ENCODE data around the gene RTP5. TPM values are rescaled to one million over a fixed set of nuclear protein-coding genes. Genes with fewer than 3 reads are reported as not detected.
"Not testable (repeated sequence)": the region's sequence is repeated elsewhere in the genome, so short reads cannot be mapped to it uniquely, and the experiment has no call there.

Gene RTP5
- total and polyA plus RNA-seq, 2 donors = 0.66 to 3.7 TPM

DNA sequence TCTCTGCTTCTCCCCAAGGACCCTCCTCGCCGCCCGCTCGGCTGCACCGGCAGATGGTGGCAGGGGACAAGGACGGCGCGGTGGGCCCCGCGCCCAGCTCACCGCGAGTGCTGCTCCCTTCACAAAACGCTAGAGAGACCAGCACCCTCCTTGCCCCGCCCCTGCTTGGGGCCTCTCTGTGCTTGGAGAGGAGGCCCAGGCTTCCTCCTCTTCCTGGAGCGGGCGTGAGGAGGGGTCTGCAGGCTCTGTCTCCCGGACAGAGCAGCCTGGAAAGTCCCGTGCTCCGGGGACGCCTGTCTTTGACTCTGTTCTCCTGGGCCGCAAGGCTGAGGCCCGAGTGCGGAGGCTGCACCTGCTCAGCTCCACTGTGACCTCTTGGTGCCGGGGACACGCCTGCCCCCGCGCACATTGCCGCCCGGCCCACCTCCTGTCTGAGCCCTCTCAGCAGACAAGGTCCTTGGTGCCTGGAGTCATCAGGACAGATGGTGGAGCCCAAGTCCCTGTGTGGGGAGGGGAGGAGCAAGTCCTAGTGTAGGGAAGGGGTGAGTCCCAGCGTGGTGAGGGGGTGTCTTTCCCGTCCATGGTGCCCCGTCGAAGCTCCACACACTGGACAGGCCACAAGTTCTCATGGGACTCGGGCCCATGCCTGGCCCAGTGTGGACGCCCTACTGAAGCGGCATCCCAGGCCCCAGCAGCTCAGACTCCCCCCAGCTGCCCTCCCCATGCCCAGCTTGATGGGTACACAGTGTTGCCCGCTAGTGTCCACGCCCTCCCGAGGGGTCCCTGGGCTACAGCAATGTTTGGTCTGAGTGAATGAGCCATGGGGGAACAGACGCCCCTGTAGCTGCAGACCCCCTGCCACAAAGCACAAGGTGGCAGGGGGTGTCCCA, 33.8 kb downstream of the RTP5 start:
- Histone ChIP-seq H3K4me1 (ENCODE audit: control insufficient read depth in 2 of 2, insufficient read depth in 2 of 2, low read length in 2 of 2) (peaks cover 2 to 8% of the 10 kb centered on the region in 2 donors), H3K27me3 (ENCODE audit: control insufficient read depth in 2 of 2, insufficient read depth in 1 of 2, low read length in 1 of 2) (no peaks in the 10 kb centered on the region), H3K27ac (ENCODE audit: low read depth in 1 of 2, low read length in 1 of 2) (no peak overlapping the region), H3K9me3 (ENCODE audit: control insufficient read depth in 2 of 2, insufficient read depth in 1 of 2, low read length in 1 of 2) (no peaks in the 10 kb centered on the region), H3K36me3 (ENCODE audit: control insufficient read depth in 2 of 2, insufficient read depth in 2 of 2, low read length in 1 of 2) (peaks cover 0 to 15% of the 10 kb centered on the region in 2 donors), H3K4me3 (ENCODE audit: low read length in 2 of 2) (no peak overlapping the region)
- 97% methylated on average over 40 of the region's 40 CpGs for WGBS
- DNase-seq (ENCODE audit: low read depth in 6 of 9, low spot score in 9 of 9) = no peak

DNA sequence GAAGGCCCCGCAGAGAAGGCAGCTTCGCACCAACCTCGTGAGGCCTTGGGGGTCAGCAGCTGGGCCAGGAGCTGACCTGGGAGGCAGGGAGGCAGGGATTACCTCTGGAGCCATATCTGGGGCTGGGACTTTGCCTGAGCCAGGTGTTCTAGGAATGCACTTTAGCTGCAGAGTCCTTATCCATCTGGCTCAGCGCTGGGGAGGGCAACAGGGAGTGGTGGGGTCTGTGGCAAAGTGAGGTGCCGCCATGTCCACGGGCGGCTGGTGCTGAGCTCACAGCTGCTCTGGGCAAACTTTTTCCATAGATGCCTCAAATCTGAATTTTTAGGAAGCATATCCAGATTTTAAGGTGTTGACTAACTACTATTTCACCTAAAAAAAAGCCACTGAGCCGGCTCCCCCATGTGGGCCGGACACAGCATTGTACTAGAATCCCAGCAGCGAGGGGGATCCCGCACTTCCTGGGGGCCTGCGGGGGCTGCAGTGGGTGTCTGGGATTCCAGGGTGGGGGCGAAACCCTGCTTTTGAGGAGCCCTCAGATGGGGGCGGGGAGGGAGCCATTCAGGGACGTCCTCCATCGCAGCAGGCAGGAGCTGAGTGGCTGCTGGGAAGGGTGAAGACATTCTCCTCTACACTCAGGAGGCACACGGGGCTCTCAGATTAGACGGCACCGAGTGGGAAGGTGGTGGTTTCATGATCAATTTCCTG, 34.6 kb downstream of the RTP5 start:
- Histone ChIP-seq H3K27ac (ENCODE audit: low read depth in 1 of 2, low read length in 1 of 2) (no peak overlapping the region), H3K4me1 (ENCODE audit: control insufficient read depth in 2 of 2, insufficient read depth in 2 of 2, low read length in 2 of 2) (peaks cover 2 to 6% of the 10 kb centered on the region in 2 donors), H3K36me3 (ENCODE audit: control insufficient read depth in 2 of 2, insufficient read depth in 2 of 2, low read length in 1 of 2) (peaks cover 0 to 8% of the 10 kb centered on the region in 2 donors), H3K27me3 (ENCODE audit: control insufficient read depth in 2 of 2, insufficient read depth in 1 of 2, low read length in 1 of 2) (no peaks in the 10 kb centered on the region), H3K9me3 (ENCODE audit: control insufficient read depth in 2 of 2, insufficient read depth in 1 of 2, low read length in 1 of 2) (no peaks in the 10 kb centered on the region), H3K4me3 (ENCODE audit: low read length in 2 of 2) (no peak overlapping the region)
- no peak for DNase-seq (ENCODE audit: low read depth in 6 of 9, low spot score in 9 of 9)
- 88% methylated on average over 19 of the region's 19 CpGs for WGBS

DNA sequence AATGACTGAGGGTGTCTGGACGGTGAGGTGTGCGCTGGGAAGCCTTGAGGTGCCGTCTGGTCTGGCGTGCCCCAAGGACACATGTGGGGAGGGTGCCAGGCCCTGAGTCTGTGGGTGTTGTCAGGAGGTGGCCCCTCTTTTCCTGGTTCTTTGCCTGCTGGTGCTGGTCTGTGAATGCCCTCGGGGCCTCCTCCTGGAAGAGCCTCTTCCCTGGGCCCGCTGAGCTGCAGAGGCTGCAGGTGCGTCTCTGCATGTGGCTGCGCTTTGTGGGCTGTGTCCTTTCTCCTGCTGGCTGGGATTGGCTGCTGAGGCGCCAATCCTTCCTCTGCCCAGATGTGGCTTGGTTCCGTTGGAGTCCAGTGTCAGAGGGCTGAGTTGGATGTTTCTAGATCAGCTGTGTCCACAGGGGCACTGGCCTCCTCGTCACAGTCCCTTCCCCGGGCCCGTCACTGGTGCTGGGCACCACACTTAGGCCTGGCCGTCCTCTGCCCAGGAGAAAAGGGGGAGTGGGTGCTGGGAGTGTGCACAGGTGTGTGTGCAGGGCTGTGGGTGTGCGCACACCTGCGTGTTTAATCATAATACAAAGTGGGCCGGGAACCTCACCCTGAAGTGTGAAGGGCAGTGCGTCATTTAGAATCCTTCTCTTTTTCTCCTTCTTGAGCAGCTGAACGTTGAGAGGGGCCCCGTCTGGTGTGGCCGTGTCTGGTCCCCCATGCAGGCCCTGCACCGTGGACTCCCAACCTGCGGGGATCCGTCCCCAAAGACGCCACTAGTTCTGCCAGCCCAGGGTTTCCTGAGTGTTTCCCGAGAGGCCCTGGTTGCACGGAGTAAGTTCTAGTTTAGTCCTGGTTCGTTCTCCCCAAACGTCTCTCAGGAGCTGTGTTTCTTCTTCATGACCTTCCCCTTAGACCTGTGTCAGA, 35.5 kb downstream of the RTP5 start:
- 93% methylated on average over 29 of the region's 29 CpGs for WGBS
- H3K4me3 ChIP-seq (ENCODE audit: low read length in 2 of 2) = no peak overlapping the region
- H3K27ac ChIP-seq (ENCODE audit: low read depth in 1 of 2, low read length in 1 of 2) = no peak overlapping the region
- peaks cover 0 to 7% of the 10 kb centered on the region in 2 donors for H3K36me3 ChIP-seq (ENCODE audit: control insufficient read depth in 2 of 2, insufficient read depth in 2 of 2, low read length in 1 of 2)
- peaks cover 2 to 5% of the 10 kb centered on the region in 2 donors for H3K4me1 ChIP-seq (ENCODE audit: control insufficient read depth in 2 of 2, insufficient read depth in 2 of 2, low read length in 2 of 2)
- no peak for DNase-seq (ENCODE audit: low read depth in 6 of 9, low spot score in 9 of 9)
- no peaks in the 10 kb centered on the region for H3K9me3 ChIP-seq (ENCODE audit: control insufficient read depth in 2 of 2, insufficient read depth in 1 of 2, low read length in 1 of 2)
- H3K27me3 ChIP-seq (ENCODE audit: control insufficient read depth in 2 of 2, insufficient read depth in 1 of 2, low read length in 1 of 2) = no peaks in the 10 kb centered on the region

DNA sequence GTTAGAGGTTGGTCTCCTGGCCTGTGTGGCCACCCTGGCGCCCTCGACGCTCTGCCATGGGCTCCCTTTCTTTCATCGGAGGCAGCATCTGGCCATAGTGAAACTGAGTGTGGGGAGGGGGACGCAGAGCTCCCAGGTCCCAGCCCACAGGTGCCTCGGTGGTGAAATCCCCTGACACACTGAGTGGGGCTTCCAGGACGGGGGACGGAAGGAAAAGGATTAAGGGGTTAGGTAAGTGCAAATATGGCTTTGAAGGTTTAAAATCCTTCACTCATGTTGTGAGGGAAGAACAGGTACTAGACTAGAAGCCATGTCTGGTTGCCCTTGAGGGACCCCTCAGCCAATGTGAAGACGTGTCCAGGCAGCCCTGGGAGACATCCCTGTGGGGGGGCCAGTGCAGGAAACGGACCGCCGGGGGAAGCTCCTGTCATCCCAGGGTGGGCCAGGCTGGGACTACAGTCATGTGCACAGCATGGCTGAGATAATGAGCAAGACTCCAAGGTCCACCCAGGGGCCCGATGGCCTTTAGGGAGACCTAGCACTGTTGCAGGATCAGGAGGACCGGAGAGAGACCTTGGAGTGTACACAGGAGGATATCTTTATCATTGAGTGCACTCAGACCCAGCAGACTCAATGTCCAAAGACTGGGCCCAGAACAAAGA, 36.3 kb downstream of the RTP5 start:
- H3K4me1 ChIP-seq (ENCODE audit: control insufficient read depth in 2 of 2, insufficient read depth in 2 of 2, low read length in 2 of 2) = peaks cover 0 to 2% of the 10 kb centered on the region in 2 donors
- no peaks in the 10 kb centered on the region for H3K9me3 ChIP-seq (ENCODE audit: control insufficient read depth in 2 of 2, insufficient read depth in 1 of 2, low read length in 1 of 2)
- DNase-seq (ENCODE audit: low read depth in 6 of 9, low spot score in 9 of 9) = no peak
- no peak overlapping the region for H3K27ac ChIP-seq (ENCODE audit: low read depth in 1 of 2, low read length in 1 of 2)
- H3K36me3 ChIP-seq (ENCODE audit: control insufficient read depth in 2 of 2, insufficient read depth in 2 of 2, low read length in 1 of 2) = peaks cover 0 to 13% of the 10 kb centered on the region in 2 donors
- WGBS = 93% methylated on average over 14 of the region's 14 CpGs
- no peaks in the 10 kb centered on the region for H3K27me3 ChIP-seq (ENCODE audit: control insufficient read depth in 2 of 2, insufficient read depth in 1 of 2, low read length in 1 of 2)
- no peak overlapping the region for H3K4me3 ChIP-seq (ENCODE audit: low read length in 2 of 2)

DNA sequence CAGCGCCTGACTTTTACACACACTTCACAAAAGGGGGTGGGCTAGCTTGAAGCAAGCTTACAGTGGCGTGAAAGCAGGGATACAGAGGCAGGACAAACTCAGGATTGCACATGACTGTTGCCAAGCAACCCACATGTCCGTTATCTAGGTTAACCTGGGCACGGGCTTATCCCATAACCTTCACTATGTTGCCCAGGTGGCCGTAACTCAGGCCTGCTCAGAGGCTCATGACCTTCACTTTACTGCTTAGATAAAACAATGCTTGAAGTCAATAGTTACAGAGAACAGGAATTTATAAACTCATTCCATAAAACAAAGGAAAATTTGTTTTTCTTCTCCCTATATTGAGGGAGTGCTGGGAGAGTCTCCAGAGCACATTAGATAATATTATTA, 36.8 kb downstream of the RTP5 start:
- H3K4me3 ChIP-seq (ENCODE audit: low read length in 2 of 2); H3K4me1 ChIP-seq (ENCODE audit: control insufficient read depth in 2 of 2, insufficient read depth in 2 of 2, low read length in 2 of 2); DNase-seq (ENCODE audit: low read depth in 6 of 9, low spot score in 9 of 9); H3K9me3 ChIP-seq (ENCODE audit: control insufficient read depth in 2 of 2, insufficient read depth in 1 of 2, low read length in 1 of 2); H3K27ac ChIP-seq (ENCODE audit: low read depth in 1 of 2, low read length in 1 of 2); H3K27me3 ChIP-seq (ENCODE audit: control insufficient read depth in 2 of 2, insufficient read depth in 1 of 2, low read length in 1 of 2): not testable (repeated sequence)
- WGBS = 99% methylated on average over 5 of the region's 5 CpGs
- peaks cover 0 to 18% of the 10 kb centered on the region in 2 donors for H3K36me3 ChIP-seq (ENCODE audit: control insufficient read depth in 2 of 2, insufficient read depth in 2 of 2, low read length in 1 of 2)

DNA sequence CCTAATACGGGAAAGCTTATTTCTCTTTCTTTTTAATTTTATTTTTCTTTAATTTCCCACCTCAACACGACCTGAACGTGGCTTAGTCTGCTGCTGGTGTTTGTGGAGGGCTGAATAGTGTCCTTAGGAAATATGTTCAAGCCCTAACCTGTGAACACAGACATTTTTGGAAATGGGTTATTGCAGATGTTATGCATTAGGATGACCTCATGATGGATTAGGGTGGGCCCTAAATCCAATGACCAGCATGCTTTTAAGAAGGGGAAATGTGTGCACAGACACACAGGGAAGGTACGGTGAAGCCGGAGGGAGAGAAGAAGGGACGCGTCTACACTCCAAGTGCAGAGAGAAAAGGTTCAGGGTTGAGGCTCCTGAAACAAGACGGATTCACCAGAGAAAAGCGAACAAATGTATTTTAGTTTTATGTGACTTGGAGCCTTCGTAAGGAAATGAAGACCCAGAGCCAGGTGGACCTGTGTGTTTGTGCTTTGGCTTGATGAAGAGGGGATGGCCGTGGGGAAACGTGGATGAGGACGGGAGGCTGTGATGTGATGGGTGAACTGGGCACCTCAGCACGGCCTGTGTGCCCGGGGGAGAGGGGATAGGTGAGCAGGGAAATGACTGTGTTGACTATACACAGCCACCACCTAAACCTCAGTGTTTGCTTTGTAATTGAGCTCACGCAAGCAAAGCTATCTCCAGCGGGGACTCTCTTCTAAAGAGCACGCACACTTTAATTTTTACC, 37.5 kb downstream of the RTP5 start:
- peaks cover 0 to 2% of the 10 kb centered on the region in 2 donors for H3K4me1 ChIP-seq (ENCODE audit: control insufficient read depth in 2 of 2, insufficient read depth in 2 of 2, low read length in 2 of 2)
- H3K4me3 ChIP-seq (ENCODE audit: low read length in 2 of 2) = no peak overlapping the region
- H3K9me3 ChIP-seq (ENCODE audit: control insufficient read depth in 2 of 2, insufficient read depth in 1 of 2, low read length in 1 of 2) = peaks cover 0 to 2% of the 10 kb centered on the region in 2 donors
- no peak overlapping the region for H3K27ac ChIP-seq (ENCODE audit: low read depth in 1 of 2, low read length in 1 of 2)
- no peaks in the 10 kb centered on the region for H3K27me3 ChIP-seq (ENCODE audit: control insufficient read depth in 2 of 2, insufficient read depth in 1 of 2, low read length in 1 of 2)
- DNase-seq (ENCODE audit: low read depth in 6 of 9, low spot score in 9 of 9) = no peak
- WGBS = 97% methylated on average over 18 of the region's 18 CpGs
- H3K36me3 ChIP-seq (ENCODE audit: control insufficient read depth in 2 of 2, insufficient read depth in 2 of 2, low read length in 1 of 2) = peaks cover 0 to 15% of the 10 kb centered on the region in 2 donors

DNA sequence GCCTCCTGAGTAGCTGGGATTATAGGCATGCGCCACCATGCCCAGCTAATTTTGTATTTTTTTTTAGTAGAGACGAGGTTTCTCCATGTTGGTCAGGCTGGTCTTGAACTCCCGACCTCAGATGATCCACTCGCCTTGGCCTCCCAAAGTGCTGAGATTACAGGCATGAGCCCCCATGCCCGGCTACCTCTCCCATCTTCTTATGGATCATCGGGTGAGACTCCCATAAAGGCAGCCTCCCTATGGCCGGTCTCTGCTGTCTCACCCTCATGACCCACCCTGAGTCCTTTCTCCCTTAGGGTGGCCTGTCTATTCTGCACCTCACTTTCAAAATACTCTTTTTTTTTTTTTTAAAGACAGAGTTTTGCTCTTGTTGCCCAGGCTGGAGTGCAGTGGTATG, 38.3 kb downstream of the RTP5 start:
- not testable (repeated sequence) for H3K4me3 ChIP-seq (ENCODE audit: low read length in 2 of 2); H3K9me3 ChIP-seq (ENCODE audit: control insufficient read depth in 2 of 2, insufficient read depth in 1 of 2, low read length in 1 of 2); H3K27me3 ChIP-seq (ENCODE audit: control insufficient read depth in 2 of 2, insufficient read depth in 1 of 2, low read length in 1 of 2); H3K4me1 ChIP-seq (ENCODE audit: control insufficient read depth in 2 of 2, insufficient read depth in 2 of 2, low read length in 2 of 2); DNase-seq (ENCODE audit: low read depth in 6 of 9, low spot score in 9 of 9); H3K27ac ChIP-seq (ENCODE audit: low read depth in 1 of 2, low read length in 1 of 2)
- peaks cover 0 to 15% of the 10 kb centered on the region in 2 donors for H3K36me3 ChIP-seq (ENCODE audit: control insufficient read depth in 2 of 2, insufficient read depth in 2 of 2, low read length in 1 of 2)
- WGBS = 98% methylated on average over 7 of the region's 7 CpGs

Data from thymus (tissue), 11 donors.